Stimulated activated naive CD4-positive, alpha-beta T cell (primary cell): ENCODE results near the gene MAST4.
A peak's percentile ranks its signal among the peaks of the same experiment; 100 is the strongest.

ENCODE experiments used
- DNase-seq, 6 experiments: peaks; one replicate each; lab custom pipeline; 2025; lab: John Stamatoyannopoulos, UW

Gene MAST4

GRCh38 chr5:67214707-67215447 lies 618.7 kb downstream of the MAST4 start:
- DNase-seq, result peak in 1 of 6 experiments; percentile 44

GRCh38 chr5:67215519-67216471 lies 619.6 kb downstream of the MAST4 start:
- peak; percentile 40 to 82 (median 59) for DNase-seq

- no peak for DNase-seq
Observed at GRCh38 chr5:67216564-67216963, 620.4 kb downstream of the MAST4 start.
